NCI-H748 (cell line): ENCODE results near the gene CBFB.
"Not testable (repeated sequence)": the region's sequence is repeated elsewhere in the genome, so short reads cannot be mapped to it uniquely, and the experiment has no call there.

ENCODE experiments used
- DNase-seq: peaks from one replicate; lab custom pipeline; 2025; ENCODE audit not compliant: unreplicated experiment; lab: John Stamatoyannopoulos, UW

The CBFB gene

DNA sequence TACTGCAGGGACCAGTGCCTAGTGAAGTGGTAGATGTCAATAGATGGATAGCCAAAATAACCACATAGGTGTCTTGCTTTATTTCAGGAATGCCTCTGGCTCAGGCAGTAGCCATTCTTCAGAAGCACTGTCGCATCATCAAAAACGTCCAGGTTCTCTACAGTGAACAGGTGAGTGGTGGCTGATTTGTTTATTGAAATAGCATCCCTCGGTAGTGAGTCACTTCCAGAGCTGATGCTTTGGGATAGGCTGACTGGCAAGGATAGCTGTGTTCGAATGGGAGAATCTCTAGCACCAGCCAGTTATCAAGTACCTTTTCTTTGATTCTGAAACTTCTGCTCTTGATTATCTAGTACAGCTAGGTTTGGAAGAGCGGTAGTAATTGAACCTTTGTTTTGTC lies 91.1 kb downstream of the CBFB start:
- DNase-seq = no peak

DNA sequence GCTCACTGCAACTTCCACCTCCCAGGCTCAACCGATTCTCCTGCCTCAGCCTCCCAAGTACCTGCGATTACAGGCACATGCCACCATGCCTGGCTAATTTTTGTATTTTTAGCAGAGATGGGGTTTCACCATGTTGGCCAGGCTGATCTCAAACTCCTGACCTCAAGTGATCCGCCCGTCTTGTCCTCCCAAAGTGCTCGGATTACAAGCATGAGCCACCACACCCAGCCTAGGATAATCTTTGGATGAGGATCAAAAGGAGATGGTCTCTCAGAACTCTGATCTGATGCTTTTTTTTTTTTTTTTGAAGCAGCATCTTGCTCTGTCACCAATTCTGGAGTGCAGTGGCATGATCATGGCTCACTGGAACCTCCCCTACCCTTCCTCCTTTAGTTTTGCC lies 93.8 kb downstream of the CBFB start:
- not testable (repeated sequence) for DNase-seq

DNA sequence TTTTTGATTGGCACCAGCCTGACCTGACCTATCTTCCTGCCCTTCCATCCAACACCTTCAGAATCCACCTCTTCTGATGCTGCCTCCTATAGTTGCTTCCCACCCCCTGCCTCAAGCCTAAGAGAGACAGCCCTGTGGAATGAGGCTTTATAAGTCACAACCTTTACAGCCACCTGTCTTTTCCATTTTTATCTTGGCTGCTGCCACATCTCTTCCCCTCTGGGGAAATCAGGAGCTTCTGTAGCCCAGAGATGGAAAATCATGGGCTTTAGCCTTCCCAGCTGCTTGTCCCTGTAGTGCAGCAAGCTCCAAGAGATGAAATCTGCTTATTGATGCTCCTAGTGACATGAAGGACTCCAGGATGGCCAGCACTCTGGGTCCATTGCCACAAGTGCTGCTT lies 99.5 kb downstream of the CBFB start:
- no peak for DNase-seq

DNA sequence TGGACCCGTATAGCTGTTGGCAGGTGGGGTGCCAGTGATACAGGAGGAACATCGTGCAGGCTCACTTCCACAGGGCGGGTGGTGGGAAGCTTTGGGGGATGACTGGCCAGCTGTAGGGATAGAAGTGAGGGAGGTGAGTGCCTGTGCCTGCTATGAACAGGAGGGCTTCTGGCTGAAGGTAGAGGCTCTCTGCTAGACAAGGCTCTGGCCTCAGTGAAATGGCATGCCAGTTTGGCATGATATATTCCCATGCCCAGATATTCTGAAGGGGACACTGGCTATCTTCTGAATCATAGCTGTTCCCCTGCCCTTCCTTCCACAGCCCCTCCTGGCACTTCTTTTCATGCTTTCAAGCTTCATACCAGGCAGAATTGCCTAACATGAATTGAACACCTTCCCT lies 99.9 kb downstream of the CBFB start:
- no peak for DNase-seq

DNA sequence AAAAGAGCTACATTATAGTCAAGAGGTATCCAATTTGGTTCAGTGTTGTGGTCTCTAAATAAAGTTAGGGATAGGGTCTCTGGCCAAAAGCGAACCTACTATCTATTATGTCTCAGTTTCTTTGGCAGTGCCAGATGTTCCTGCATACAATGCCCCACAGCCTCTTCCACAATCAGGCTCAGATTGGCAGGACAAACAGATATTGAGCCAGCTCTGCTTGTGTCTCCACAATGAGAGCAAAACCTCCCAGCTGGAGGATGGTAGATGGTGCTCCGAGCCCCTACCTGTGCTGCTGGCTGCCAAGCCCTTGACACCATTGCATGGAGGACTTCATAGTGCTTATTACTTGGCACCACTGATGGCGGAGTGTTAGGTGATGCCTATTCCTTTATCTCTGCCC lies 100.5 kb downstream of the CBFB start:
- no peak for DNase-seq

DNA sequence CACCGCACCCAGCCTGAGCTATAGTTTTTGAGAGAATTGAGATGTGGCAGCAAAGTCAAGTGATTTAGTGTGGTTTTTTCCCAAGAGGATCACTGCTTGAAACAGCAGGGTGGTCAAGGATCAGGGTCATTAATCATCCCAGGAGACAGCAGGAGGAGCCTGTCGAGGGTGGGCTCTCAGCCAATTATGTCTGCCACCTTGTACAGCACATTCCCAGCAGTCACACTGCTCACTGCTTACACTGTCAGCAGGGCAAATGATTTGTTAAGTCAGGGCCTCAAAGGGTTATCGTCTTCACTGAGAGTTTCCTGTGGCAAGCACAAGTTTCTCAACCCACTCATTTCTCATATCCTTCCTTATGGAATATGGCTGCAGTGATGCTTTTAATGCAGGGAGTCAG lies 108.7 kb downstream of the CBFB start:
- DNase-seq = no peak

DNA sequence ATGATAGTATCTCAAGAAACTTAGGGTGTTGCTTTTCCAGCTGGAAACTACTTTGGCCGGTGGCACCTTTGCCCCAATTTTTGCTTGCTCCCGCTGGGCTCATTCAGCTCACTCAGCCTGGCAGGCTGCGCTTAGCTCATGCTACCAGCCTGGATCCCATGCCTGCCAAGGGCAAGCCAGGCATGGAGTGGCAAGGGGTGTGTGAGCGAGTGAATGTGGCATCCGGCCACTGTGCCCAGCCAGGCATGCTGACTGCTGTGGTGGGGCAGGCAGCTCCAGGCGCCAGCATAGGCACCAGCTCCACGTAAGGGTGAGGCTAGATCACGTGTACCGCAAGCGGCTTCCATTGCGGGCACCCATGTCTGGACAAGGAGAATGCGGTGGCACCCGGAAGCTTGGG lies 112.4 kb downstream of the CBFB start:
- DNase-seq = no peak

DNA sequence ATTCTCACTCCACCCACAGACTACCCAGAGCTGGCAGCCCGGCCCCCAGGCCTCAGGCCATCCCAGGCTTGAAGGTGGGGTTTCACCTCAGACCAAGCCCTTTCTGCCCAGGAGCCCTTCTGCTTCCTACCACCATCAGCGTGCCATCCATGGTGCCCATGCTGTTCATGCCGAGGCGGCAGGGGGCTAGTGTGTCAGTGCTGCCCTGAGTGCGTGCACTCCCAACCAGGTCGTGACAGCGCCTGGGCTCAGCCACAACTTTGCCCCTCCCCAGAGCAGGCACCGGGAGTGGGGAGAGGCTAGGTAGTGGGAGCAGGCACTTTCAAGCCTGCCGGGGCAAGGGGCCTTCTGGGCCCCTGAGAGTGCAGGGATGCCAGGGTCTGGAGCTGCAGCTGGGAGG lies 113.4 kb downstream of the CBFB start:
- no peak for DNase-seq

DNA sequence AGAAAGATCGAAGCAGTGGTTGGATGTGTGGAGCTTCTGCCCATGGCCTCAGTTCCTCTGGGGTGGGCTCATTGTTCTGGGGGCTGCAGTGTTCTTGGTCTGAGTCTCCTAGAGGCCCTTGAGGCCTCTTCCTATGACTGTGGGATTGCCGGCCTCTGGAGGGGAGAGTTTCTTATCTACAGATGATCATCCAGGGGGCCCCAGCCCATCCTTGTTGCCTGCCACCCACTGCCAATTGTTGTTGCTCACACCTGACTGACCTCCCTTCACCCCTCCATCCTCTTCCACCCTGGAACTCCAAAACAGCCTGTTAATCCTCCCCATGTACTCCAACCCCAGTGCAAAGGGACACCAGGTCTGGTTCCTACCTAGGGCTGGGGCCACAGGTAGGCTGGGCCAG lies 116.0 kb downstream of the CBFB start:
- DNase-seq = no peak

DNA sequence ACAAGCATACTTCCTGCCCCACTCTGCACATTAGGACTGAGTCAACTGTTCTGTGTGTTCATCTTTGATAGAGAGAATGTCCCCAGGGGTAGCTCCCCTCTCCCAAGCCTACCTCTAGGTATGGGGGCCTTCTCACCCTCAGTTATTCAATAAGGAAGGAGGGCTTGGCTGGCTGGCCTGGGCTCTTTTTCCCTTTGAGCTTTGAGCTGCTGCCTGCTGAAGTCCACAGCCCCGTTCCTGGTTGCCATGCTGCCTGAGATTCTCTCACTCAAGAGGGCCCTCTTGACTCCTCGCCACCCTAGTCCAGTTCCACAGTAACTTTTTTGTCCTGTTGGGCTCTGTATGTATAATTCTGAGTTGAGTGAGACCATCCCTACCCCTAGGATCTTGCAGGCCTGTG lies 116.8 kb downstream of the CBFB start:
- no peak for DNase-seq

DNA sequence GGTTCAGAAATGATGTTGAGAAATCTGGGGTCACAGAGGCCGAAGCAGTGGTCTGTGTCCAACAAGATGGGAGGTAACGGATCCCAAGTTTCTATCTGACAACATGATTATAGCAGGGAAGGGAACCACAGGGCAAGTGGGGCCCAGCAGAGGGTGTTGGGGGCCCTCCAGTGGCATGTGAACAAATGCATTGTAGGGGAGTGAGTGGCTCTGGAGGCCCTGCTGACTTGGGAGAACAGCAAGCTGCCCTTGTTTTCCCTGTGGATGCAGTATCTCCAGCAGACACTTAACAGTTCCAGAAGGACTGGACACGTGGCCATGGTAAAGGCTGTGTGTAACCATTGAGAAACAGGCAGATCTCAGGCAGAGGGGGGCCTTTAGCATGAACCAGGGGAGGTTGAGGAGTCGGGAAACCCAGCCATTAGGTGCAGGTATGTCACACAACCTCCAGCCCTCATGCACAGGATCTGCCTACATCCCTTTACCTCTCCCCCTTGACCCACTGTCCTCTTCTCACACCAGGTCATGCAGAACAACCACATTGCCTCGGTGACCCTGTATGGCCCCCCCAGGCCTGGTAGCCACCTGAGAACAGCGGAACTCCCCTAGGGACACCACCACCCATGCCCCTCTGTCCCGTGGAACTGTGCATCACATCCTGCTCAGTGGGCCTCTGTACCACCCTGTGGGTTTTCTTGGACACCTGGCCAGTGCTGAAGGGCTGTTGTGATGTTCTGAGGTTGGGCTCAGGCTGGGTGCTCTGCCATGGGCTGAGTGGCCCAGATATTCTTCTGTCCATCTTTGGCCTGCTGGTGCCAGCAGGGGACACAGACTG lies 117.8 kb downstream of the CBFB start:
- no peak for DNase-seq

DNA sequence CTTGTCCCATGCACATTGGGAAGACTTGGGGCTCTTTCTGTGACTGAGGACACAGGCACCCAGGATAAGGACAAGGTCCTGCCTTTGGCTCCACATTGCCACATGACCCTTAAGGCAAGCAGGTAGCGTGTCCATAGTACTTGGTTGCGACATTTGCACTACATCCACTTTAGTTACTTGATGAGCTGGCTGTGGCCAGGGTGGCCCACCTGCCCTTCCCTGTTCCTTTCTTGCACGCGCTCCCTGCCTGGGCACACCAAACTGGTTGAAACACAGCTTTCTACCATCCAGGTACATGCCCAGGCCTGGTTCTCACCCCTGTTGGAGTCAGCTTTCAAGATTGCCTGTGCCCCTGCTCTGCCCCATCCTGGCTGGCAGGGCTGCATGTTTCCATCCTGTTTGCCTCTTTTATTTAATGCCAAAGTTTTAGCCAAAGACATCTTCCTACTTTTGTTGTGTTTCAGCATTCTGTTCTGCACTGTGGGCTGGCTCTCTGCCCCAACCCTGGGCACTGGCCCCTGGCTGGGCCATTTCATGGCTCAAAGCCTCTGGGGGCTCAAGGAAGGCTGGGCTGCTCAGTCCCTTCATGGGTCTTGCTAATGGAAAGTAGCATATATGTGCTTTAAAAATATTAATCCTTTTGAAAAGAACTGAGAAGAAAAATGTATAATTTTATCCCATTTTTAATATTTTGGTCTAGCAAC lies 118.6 kb downstream of the CBFB start:
- DNase-seq = no peak

DNA sequence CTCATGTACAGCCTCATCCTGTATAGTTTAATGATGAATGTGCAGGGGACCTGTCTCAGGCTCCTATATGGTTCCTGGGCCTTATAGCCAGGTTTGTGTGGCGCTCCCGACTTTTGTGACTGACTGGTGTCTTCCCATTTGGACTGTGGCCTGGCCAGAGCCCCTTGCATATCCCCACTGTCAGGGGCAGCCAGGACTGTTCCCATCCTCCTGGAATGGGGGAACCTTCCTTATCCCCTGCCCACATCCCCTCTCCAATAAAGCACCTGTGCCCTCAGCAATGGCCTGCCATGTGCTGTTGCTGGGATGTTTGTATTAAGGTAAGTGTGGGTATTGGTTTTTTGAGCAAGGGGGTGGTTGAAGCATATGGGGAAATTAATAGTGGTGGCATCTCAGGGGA lies 119.3 kb downstream of the CBFB start:
- no peak for DNase-seq

DNA sequence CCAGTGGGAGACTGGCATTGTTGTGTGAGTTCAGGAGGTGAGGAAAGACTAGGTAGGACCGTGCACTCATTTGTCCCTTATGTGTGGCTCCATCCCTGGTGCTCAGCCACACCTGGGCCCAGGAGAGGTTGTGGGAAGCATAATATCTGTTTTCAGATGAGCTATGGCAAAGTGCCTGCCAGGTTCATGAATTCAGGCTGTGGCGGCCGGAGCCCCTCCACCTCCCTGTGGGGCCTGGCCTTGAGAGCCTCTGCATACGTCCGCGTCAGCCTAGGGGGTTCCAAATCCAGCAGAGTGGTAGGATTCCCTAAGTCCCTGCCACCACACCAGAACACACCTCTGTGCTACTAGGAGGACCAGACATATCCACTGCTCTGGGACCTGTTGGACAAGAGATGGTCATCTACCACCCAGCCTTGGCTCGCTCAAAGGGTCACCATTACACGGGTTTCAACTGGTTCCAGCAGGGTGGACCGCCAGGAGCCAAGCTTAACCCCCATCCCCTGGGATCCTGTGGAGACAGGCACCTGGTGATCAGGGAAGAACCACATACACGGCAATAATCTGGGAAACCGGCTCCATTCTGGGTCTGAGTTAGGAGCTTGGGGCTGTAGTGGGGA lies 119.8 kb downstream of the CBFB start:
- DNase-seq = no peak

DNA sequence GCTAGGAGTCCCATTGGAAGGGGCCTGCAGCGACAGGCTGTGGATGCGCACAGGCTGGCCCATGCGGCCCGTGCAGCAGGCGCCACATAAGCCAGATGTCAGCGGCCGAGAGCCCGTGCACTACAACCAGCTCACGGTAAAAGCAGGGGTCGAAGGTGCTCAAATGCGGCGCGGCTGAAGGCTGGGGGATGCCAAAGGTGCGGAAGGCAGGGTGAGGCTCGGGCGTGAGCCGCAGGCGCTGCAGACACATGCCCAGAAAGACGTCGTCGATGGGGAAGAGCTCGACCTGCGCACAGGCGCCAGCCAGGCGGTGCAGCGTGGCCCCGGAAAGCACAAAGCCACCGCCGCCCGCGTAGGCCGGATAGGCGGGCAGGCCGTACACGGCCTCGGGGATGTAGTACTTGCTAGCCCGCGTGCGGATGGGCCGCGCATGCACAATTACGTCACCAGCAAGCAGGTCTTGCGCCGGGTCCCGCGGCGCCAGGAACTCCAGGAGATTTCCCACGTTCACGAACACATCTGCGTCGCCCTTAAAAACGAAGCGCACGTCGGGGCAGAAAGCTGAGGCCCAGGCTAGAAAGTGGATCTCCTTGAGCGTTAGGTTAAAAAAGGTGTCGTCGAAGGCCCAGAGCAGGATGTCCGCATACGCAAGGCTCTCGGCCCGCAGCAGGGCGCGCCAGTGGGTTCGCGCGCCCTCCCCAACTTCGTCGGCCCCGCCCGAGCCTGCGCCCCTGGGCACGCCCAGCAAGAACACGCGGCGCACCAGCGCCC lies 120.5 kb downstream of the CBFB start:
- no peak for DNase-seq

DNA sequence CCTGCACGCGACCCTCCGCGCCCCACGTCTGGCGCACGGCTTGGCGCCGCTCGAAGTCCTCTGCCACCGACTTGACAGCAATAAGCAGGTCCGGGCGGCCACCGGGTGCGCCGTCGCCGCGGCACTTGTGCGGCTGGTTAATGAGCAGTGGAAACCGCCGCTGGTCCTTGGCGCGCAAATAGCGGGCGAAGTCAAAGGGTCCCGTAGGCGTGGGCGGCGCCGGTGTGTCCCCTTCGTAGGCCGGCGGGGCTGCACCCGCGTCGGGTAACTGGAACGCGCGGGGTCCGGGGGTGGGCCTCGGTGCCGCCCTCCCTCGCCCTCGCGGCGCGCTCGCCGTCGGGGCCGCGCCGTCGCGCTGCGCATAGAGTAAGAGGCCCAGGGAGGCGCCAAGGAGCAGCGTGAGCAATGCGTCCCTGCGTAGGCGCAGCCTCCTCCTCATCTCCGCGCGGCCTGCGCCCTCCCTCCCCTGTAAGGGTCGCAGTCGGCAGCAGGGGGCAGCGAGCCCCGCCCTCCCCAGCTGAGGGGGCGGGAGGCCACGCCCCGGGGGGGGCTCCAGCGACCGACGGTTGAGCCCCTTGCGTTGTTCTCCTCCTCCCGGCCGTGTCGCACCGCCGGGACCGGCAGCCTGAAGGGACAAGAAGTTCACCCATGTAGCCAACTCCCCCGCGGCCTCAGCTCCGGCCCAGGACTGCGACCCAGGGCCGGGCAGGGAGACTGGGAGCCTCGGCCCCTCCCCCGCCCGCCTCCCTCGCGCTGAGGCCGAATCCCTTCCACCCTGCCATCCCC lies 121.3 kb downstream of the CBFB start:
- peak; percentile 42 for DNase-seq
